ENCODE measurements around the gene PDF. TPM values are rescaled to one million over a fixed set of nuclear protein-coding genes. Genes with fewer than 3 reads are reported as not detected.

PDF gene
- total RNA-seq, 1 experiment from 2014 or later: 32.4 TPM

DNA sequence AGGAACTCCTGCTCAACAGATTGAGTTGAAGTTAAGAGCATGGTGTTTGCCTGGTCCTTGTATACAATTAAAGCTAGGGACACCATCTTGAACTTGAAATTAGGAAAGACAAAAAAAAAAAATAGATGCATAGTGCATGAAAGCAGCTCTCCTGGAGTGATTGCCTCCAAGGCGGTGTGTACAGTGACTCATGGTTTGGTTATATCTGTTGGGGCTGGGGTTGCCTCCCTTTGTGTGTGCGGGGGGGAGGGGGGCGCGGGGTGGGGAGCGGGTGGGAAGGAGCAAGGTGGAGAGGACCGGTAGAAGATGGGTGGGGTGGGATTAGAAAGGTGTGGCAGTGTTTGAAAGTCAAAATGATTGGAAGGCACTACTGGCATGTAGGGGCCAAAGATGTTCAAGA is 17.8 kb upstream of the PDF start:
- H3K36me3 ChIP-seq (ENCODE audit: insufficient read depth, low read length, poor library complexity, severe bottlenecking): peaks cover 12% of the 10 kb centered on the region
- H3K4me1 ChIP-seq (ENCODE audit: insufficient read depth, low read length, poor library complexity, severe bottlenecking): no peaks in the 10 kb centered on the region
- no peak for DNase-seq (ENCODE audit: low spot score)
- no peaks in the 10 kb centered on the region for H3K27me3 ChIP-seq (replicated peaks; ENCODE audit: insufficient read depth, low read depth, low read length, poor library complexity)
- H3K27ac ChIP-seq (ENCODE audit: low read depth, low read length, poor library complexity, severe bottlenecking): no peak overlapping the region
- TF ChIP-seq EZH2 (IDR thresholded peaks at IDR 0.05; ENCODE audit: borderline replicate concordance, low read depth, low read length, poor library complexity, severe bottlenecking): no peak
- TF ChIP-seq, protein P1, sequence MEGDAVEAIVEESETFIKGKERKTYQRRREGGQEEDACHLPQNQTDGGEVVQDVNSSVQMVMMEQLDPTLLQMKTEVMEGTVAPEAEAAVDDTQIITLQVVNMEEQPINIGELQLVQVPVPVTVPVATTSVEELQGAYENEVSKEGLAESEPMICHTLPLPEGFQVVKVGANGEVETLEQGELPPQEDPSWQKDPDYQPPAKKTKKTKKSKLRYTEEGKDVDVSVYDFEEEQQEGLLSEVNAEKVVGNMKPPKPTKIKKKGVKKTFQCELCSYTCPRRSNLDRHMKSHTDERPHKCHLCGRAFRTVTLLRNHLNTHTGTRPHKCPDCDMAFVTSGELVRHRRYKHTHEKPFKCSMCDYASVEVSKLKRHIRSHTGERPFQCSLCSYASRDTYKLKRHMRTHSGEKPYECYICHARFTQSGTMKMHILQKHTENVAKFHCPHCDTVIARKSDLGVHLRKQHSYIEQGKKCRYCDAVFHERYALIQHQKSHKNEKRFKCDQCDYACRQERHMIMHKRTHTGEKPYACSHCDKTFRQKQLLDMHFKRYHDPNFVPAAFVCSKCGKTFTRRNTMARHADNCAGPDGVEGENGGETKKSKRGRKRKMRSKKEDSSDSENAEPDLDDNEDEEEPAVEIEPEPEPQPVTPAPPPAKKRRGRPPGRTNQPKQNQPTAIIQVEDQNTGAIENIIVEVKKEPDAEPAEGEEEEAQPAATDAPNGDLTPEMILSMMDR (conservative IDR thresholded peaks at IDR 0.05; ENCODE audit: low read depth, low read length): no peak
- ChIA-PET CTCF (no interaction called here), POLR2A (ENCODE audit: low non-redundant PET) (no interaction called here)
- no peak overlapping the region for H3K4me3 ChIP-seq (ENCODE audit: low read depth, low read length, poor library complexity, severe bottlenecking)
- intact Hi-C loops (cut with micrococcal nuclease; ENCODE audit: unreplicated experiment): no loop called here
- no TSS peak for BruUV-seq (replicated peaks)
- no peaks in the 10 kb centered on the region for H3K9me3 ChIP-seq (ENCODE audit: low read depth, low read length, poor library complexity, severe bottlenecking)

GRCh38 chr16:69346683-69347082 is 16.3 kb upstream of the PDF start:
- no peak for TF ChIP-seq EZH2 (IDR thresholded peaks at IDR 0.05; ENCODE audit: borderline replicate concordance, low read depth, low read length, poor library complexity, severe bottlenecking)
- TF ChIP-seq, protein P1 (conservative IDR thresholded peaks at IDR 0.05; ENCODE audit: low read depth, low read length): no peak
- no peaks in the 10 kb centered on the region for H3K4me1 ChIP-seq (ENCODE audit: insufficient read depth, low read length, poor library complexity, severe bottlenecking)
- no peaks in the 10 kb centered on the region for H3K27me3 ChIP-seq (replicated peaks; ENCODE audit: insufficient read depth, low read depth, low read length, poor library complexity)
- H3K36me3 ChIP-seq (ENCODE audit: insufficient read depth, low read length, poor library complexity, severe bottlenecking): peaks cover 26% of the 10 kb centered on the region
- DNase-seq (ENCODE audit: low spot score): no peak
- no peak overlapping the region for H3K4me3 ChIP-seq (ENCODE audit: low read depth, low read length, poor library complexity, severe bottlenecking)
- no peaks in the 10 kb centered on the region for H3K9me3 ChIP-seq (ENCODE audit: low read depth, low read length, poor library complexity, severe bottlenecking)
- ChIA-PET CTCF (no interaction called here), POLR2A (ENCODE audit: low non-redundant PET) (no interaction called here)
- intact Hi-C loops (cut with micrococcal nuclease; ENCODE audit: unreplicated experiment): no loop called here
- no peak overlapping the region for H3K27ac ChIP-seq (ENCODE audit: low read depth, low read length, poor library complexity, severe bottlenecking)
- BruUV-seq (replicated peaks): no TSS peak

- TF ChIP-seq, protein P1 (conservative IDR thresholded peaks at IDR 0.05; ENCODE audit: low read depth, low read length): no peak
- TF ChIP-seq EZH2 (IDR thresholded peaks at IDR 0.05; ENCODE audit: borderline replicate concordance, low read depth, low read length, poor library complexity, severe bottlenecking): no peak
- Histone ChIP-seq H3K36me3 (ENCODE audit: insufficient read depth, low read length, poor library complexity, severe bottlenecking) (peaks cover 34% of the 10 kb centered on the region), H3K9me3 (ENCODE audit: low read depth, low read length, poor library complexity, severe bottlenecking) (no peaks in the 10 kb centered on the region), H3K27ac (ENCODE audit: low read depth, low read length, poor library complexity, severe bottlenecking) (no peak overlapping the region), H3K27me3 (replicated peaks; ENCODE audit: insufficient read depth, low read depth, low read length, poor library complexity) (no peaks in the 10 kb centered on the region), H3K4me3 (ENCODE audit: low read depth, low read length, poor library complexity, severe bottlenecking) (no peak overlapping the region), H3K4me1 (ENCODE audit: insufficient read depth, low read length, poor library complexity, severe bottlenecking) (peaks cover 1% of the 10 kb centered on the region)
- BruUV-seq (replicated peaks): no TSS peak
- CTCF ChIA-PET: no interaction called here
- POLR2A ChIA-PET (ENCODE audit: low non-redundant PET): no interaction called here
- DNase-seq (ENCODE audit: low spot score): no peak
- intact Hi-C loops (cut with micrococcal nuclease; ENCODE audit: unreplicated experiment): no loop called here
Observed at GRCh38 chr16:69345923-69346322, 15.5 kb upstream of the PDF start.
